K562 (cell line): ENCODE data around the gene CCDC187. TPM values are rescaled to one million over a fixed set of nuclear protein-coding genes. Genes with fewer than 3 reads are reported as not detected.
A peak's percentile ranks its signal among the peaks of the same experiment; 100 is the strongest.

Experiments used
- CBX3 ChIP-seq, 2 experiments: IDR thresholded peaks; 1 replicate in 1 of 2; 2 replicates in 1 of 2; pipeline ENCODE4 v1.6.1; 2012; ENCODE audit warnings: inconsistent platforms in 2 of 2, low read length in 2 of 2, borderline replicate concordance in 1 of 2, control low read depth in 1 of 2
- DEAF1 ChIP-seq: fragments of 450-650 bp; formaldehyde crosslinking; IDR thresholded peaks from 2 replicates; pipeline ENCODE4 v1.4.0; 2020; ENCODE audit warnings: mild to moderate bottlenecking, moderate library complexity
- DNMT1 ChIP-seq: fragments of 450-650 bp; IDR thresholded peaks from 2 replicates; pipeline ENCODE4 v1.6.1; 2016; ENCODE audit warnings: antibody characterized with exemption, mild to moderate bottlenecking
- GTF2A2 ChIP-seq: IDR thresholded peaks from 2 replicates; pipeline ENCODE4 v1.6.1; 2016; ENCODE audit warnings: mild to moderate bottlenecking, missing genetic modification characterization, missing compliant biosample characterization
- GTF2B ChIP-seq: IDR thresholded peaks from 2 replicates; pipeline ENCODE4 v1.6.1; 2011; ENCODE audit not compliant: insufficient read length; ENCODE audit errors: extremely low read depth
- HIVEP1 ChIP-seq: fragments of 250-450 bp; sonication (Bioruptor Pico); IDR thresholded peaks from 2 replicates; pipeline ENCODE4 v1.4.0; 2020; ENCODE audit warnings: mild to moderate bottlenecking
- HOXB6 ChIP-seq: fragments of 250-450 bp; sonication (Bioruptor Pico); IDR thresholded peaks from 2 replicates; pipeline ENCODE4 v1.5.1; 2022; ENCODE audit warnings: mild to moderate bottlenecking, borderline replicate concordance
- KAT2B ChIP-seq: IDR thresholded peaks from one replicate; pipeline ENCODE4 v1.6.1; 2012; ENCODE audit warnings: low read depth, mild to moderate bottlenecking, control low read depth, inconsistent platforms, low read length, moderate library complexity
- MAFG ChIP-seq: fragments of 450-650 bp; conservative IDR thresholded peaks from 2 replicates; pipeline ENCODE4 v1.6.1; 2016; ENCODE audit warnings: missing genetic modification characterization, missing compliant biosample characterization
- MAX ChIP-seq: sonication (generic); formaldehyde crosslinking; IDR thresholded peaks from 2 replicates; pipeline ENCODE4 v1.9.0; 2022; ENCODE audit warnings: mild to moderate bottlenecking, missing genetic modification reagents
- MXI1 ChIP-seq: IDR thresholded peaks from 2 replicates; pipeline ENCODE4 v1.6.1; 2011; ENCODE audit warnings: low read depth, mild to moderate bottlenecking, improper control_type of control experiment, low read length
- NFXL1 ChIP-seq: fragments of 450-650 bp; formaldehyde crosslinking; IDR thresholded peaks from 2 replicates; pipeline ENCODE4 v1.4.0; 2021; ENCODE audit warnings: mild to moderate bottlenecking
- NR3C1 ChIP-seq: sonication (generic); formaldehyde crosslinking; IDR thresholded peaks from 2 replicates; pipeline ENCODE4 v1.8.1; 2022; ENCODE audit warnings: missing genetic modification reagents
- PHB ChIP-seq: fragments of 250-450 bp; sonication (Bioruptor Pico); IDR thresholded peaks from 2 replicates; pipeline ENCODE4 v1.5.0; 2021
- PML ChIP-seq: IDR thresholded peaks from 2 replicates; pipeline ENCODE4 v1.6.1; 2012; ENCODE audit warnings: low read length, inconsistent platforms
- POLR3A ChIP-seq: IDR thresholded peaks from 2 replicates; pipeline ENCODE4 v1.6.1; 2011; ENCODE audit warnings: borderline replicate concordance, mild to moderate bottlenecking, moderate library complexity; ENCODE audit not compliant: insufficient read length, insufficient read depth; ENCODE audit errors: extremely low read depth
- POU5F1 ChIP-seq: fragments of 150-350 bp; IDR thresholded peaks from 2 replicates; pipeline ENCODE4 v1.6.1; 2014; ENCODE audit warnings: borderline replicate concordance, low read length, low read depth, mild to moderate bottlenecking; ENCODE audit not compliant: partially characterized antibody
- PRMT5 ChIP-seq: sonication (generic); formaldehyde crosslinking; IDR thresholded peaks from 2 replicates; pipeline ENCODE4 v1.5.0; 2020; ENCODE audit warnings: missing genetic modification reagents
- SRSF7 ChIP-seq: fragments of 200-400 bp; formaldehyde crosslinking; optimal IDR thresholded peaks from 2 replicates; pipeline ENCODE3; 2017; ENCODE audit warnings: mild to moderate bottlenecking, low read depth, low read length
- YY1 ChIP-seq, 3 experiments: IDR thresholded peaks; 2 replicates each; pipeline ENCODE4 v1.6.1; 2011; ENCODE audit warnings: low read length in 2 of 3, mild to moderate bottlenecking in 2 of 3, moderate library complexity in 2 of 3, borderline replicate concordance in 1 of 3, control low read depth in 1 of 3, low read depth in 1 of 3; ENCODE audit not compliant: insufficient read depth in 3 of 3, insufficient replicate concordance in 2 of 3, control insufficient read depth in 1 of 3, insufficient read length in 1 of 3; ENCODE audit errors: extremely low read depth in 1 of 3
- ZBTB33 ChIP-seq: sonication (generic); formaldehyde crosslinking; IDR thresholded peaks from 2 replicates; pipeline ENCODE4 v1.8.1; 2023; ENCODE audit warnings: mild to moderate bottlenecking, missing genetic modification reagents
- ZKSCAN1 ChIP-seq: fragments of 150-350 bp; IDR thresholded peaks from 2 replicates; pipeline ENCODE4 v1.6.1; 2016; ENCODE audit warnings: low read depth, low read length
- ZNF212 ChIP-seq: fragments of 450-650 bp; formaldehyde crosslinking; IDR thresholded peaks from 2 replicates; pipeline ENCODE4 v1.4.0; 2020; ENCODE audit warnings: mild to moderate bottlenecking
- ZNF239 ChIP-seq: fragments of 250-450 bp; sonication (Bioruptor Pico); IDR thresholded peaks from 2 replicates; pipeline ENCODE4 v1.4.0; 2020; ENCODE audit warnings: mild to moderate bottlenecking
- ZNF408 ChIP-seq: fragments of 250-450 bp; sonication (Bioruptor Pico); IDR thresholded peaks from 2 replicates; pipeline ENCODE4 v1.4.0; 2020; ENCODE audit warnings: low read depth, mild to moderate bottlenecking, moderate library complexity
- ZNF57 ChIP-seq: fragments of 450-650 bp; formaldehyde crosslinking; IDR thresholded peaks from 2 replicates; pipeline ENCODE4 v1.4.0; 2020; ENCODE audit warnings: mild to moderate bottlenecking, moderate library complexity
- polyA plus RNA-seq, 8 experiments: library from polyadenylated mRNA; depleted of rRNA in 4 of 8; stranded (reverse) in 5 of 8; unstranded in 3 of 8; fragments of >200 nt; fragmentation: Nextera tagmentation in 2 of 8; fragmentation: Illumina TruSeq in 1 of 8; extraction: Ambion mirVana in 2 of 8; extraction: Trizol in 1 of 8; gene quantifications; 2 replicates each; pipeline versions ENCODE4 v1.2.1 to v1.2.3, GENCODE V29; 2011 to 2014; ENCODE audit warnings: inconsistent platforms in 1 of 8, missing spikeins in 1 of 8
- total RNA-seq, 7 experiments: library from RNA; depleted of rRNA in 6 of 7; stranded (reverse); fragments of >200 nt in 6 of 7; fragmentation: Illumina TruSeq in 2 of 7; extraction: Trizol in 2 of 7; gene quantifications; 2 replicates each; pipeline versions ENCODE4 v1.2.1 to v1.2.3, GENCODE V29; 2011 to 2021; ENCODE audit warnings: low replicate concordance in 1 of 7

CCDC187 gene
- total and polyA plus RNA-seq, 9 of the 15 experiments (the other 6 are each of a cell fraction or from before 2014, with no cell fraction given): not detected

- TF ChIP-seq HOXB6 (CRISPR knock-in tag) (no peak), GTF2A2 (tag) (no peak), YY1 (IDR thresholded peaks at IDR 0.05; ENCODE audit: borderline replicate concordance in 1 of 3, control insufficient read depth in 1 of 3, extremely low read depth in 1 of 3, insufficient read depth in 3 of 3, insufficient read length in 1 of 3, insufficient replicate concordance in 2 of 3, low read depth in 1 of 3, low read length in 2 of 3) (peak in 2 of 3 experiments; percentile 14 to 63), MAX (0 out of 2 replicates have a peak, but pooled peaks have one; percentile 11), ZBTB33 (CRISPR knock-in tag) (peak; percentile 100), NFXL1 (CRISPR knock-in tag) (no peak), KAT2B (no peak), PML (no peak), ZNF212 (no peak), PHB (no peak), CBX3 (IDR thresholded peaks at IDR 0.05; ENCODE audit: borderline replicate concordance in 1 of 2, low read length in 2 of 2) (peak in 1 of 2 experiments; percentile 18; a peak in 1 of 3 replicates), DEAF1 (no peak), ZKSCAN1 (no peak), GTF2B (no peak), ZNF408 (no peak), DNMT1 (no peak), ZNF57 (CRISPR knock-in tag) (no peak), MAFG (tag) (no peak), NR3C1 (CRISPR knock-in tag) (no peak), POU5F1 (no peak), ZNF239 (CRISPR knock-in tag) (no peak), MXI1 (no peak), HIVEP1 (no peak), POLR3A (no peak), PRMT5 (no peak), SRSF7 (no peak)
Measured at GRCh38 chr9:136341042-136341655, 37.3 kb upstream of the CCDC187 start (continued).
